A549 (cell line): ENCODE data around the gene MCM6. TPM values are rescaled to one million over a fixed set of nuclear protein-coding genes. Genes with fewer than 3 reads are reported as not detected.

Experiments used
- ATAC-seq, 2 experiments: fragments of 200-7000 bp in 1 of 2; fragments of >200 bp in 1 of 2; cut with Nextera tagmentation in 1 of 2; cut with Tn5 transposase in 1 of 2; 3 replicates each; pipeline versions ENCODE4 v1.8.0 to v1.9.1; 2018 to 2020; ENCODE audit warnings: mild to moderate bottlenecking in 1 of 2, moderate library complexity in 1 of 2
- CTCF ChIA-PET: fragments of 300-600 bp; sonication (Branson Sonifier 250); formaldehyde crosslinking; extraction: SDS; loops from one replicate; lab custom pipeline; 2021; ENCODE audit warnings: antibody characterized with exemption, inconsistent platforms; lab: Yijun Ruan, JAX
- POLR2A ChIA-PET: fragments of 350-600 bp; formaldehyde crosslinking; extraction: SDS; loops from one replicate; lab custom pipeline; 2021; ENCODE audit warnings: antibody characterized with exemption, inconsistent platforms; lab: Yijun Ruan, JAX
- DNase-seq, 2 experiments: peaks; one replicate each; pipeline versions ENCODE4 v3.0.0 to v3.0.0-alpha.2; 2011 to 2016; ENCODE audit warnings: low read depth in 1 of 2, low spot score in 1 of 2
- FAIRE-seq: peaks from 2 replicates; lab custom pipeline; 2011; peaks lifted over from hg19 to GRCh38; lab: Jason Lieb, UNC
- H3K27ac ChIP-seq, 2 experiments: fragments of >200 bp; sonication (Bioruptor Twin); formaldehyde crosslinking; 3 replicates each; pipeline ENCODE4 v1.5.1; 2016 to 2017
- H3K4me1 ChIP-seq: fragments of >200 bp; sonication (Bioruptor Twin); formaldehyde crosslinking; 3 replicates; pipeline ENCODE4 v1.6.1; 2016
- H3K4me2 ChIP-seq: fragments of >200 bp; sonication (Bioruptor Twin); formaldehyde crosslinking; 3 replicates; pipeline ENCODE4 v1.6.1; 2016
- H3K4me3 ChIP-seq: fragments of >200 bp; sonication (Bioruptor Twin); formaldehyde crosslinking; 3 replicates; pipeline ENCODE4 v1.5.1; 2016
- H3K9me3 ChIP-seq: fragments of >200 bp; sonication (Bioruptor Twin); formaldehyde crosslinking; 3 replicates; pipeline ENCODE4 v1.6.1; 2016
- ATOH8 ChIP-seq: fragments of 250-450 bp; sonication (Bioruptor Pico); IDR thresholded peaks from 2 replicates; pipeline ENCODE4 v1.5.0; 2020; ENCODE audit warnings: low read depth, mild to moderate bottlenecking, moderate library complexity
- CHD2 ChIP-seq: fragments of 150-350 bp; IDR thresholded peaks from 2 replicates; pipeline ENCODE4 v1.6.1; 2014; ENCODE audit warnings: low read length; ENCODE audit not compliant: partially characterized antibody
- CTCF ChIP-seq: fragments of >200 bp; sonication (Bioruptor Twin); formaldehyde crosslinking; IDR thresholded peaks from 3 replicates; pipeline ENCODE4 v1.5.1; 2016
- EHMT2 ChIP-seq: fragments of 200-600 bp; sonication (generic); IDR thresholded peaks from 2 replicates; pipeline ENCODE4 v1.6.1; 2016; ENCODE audit warnings: antibody characterized with exemption, low read depth, mild to moderate bottlenecking, moderate library complexity
- ELK1 ChIP-seq: fragments of 150-350 bp; IDR thresholded peaks from 2 replicates; pipeline ENCODE4 v1.6.1; 2014; ENCODE audit warnings: low read depth, mild to moderate bottlenecking, low read length
- ESRRA ChIP-seq: fragments of 150-350 bp; IDR thresholded peaks from 2 replicates; pipeline ENCODE4 v1.6.1; 2014; ENCODE audit warnings: mild to moderate bottlenecking, low read length, borderline replicate concordance
- FOSL2 ChIP-seq, 2 experiments: fragments of 450-650 bp in 1 of 2; fragments of >200 bp in 1 of 2; sonication (Bioruptor Twin) in 1 of 2; formaldehyde crosslinking; IDR thresholded peaks; 2 replicates each; pipeline versions ENCODE4 v1.5.0 to v1.6.1; 2016 to 2020; ENCODE audit warnings: mild to moderate bottlenecking in 1 of 2, moderate library complexity in 1 of 2
- FOXS1 ChIP-seq: fragments of 250-450 bp; sonication (Bioruptor Pico); IDR thresholded peaks from 2 replicates; pipeline ENCODE4 v1.5.0; 2020; ENCODE audit warnings: mild to moderate bottlenecking, moderate library complexity
- HDAC2 ChIP-seq: fragments of 200-600 bp; sonication (generic); IDR thresholded peaks from 2 replicates; pipeline ENCODE4 v1.6.1; 2016
- HEYL ChIP-seq: fragments of 250-450 bp; sonication (Bioruptor Pico); IDR thresholded peaks from 2 replicates; pipeline ENCODE4 v1.8.0; 2021; ENCODE audit warnings: mild to moderate bottlenecking, moderate library complexity
- HOXA7 ChIP-seq: fragments of 250-450 bp; sonication (Bioruptor Pico); IDR thresholded peaks from 2 replicates; pipeline ENCODE4 v1.5.0; 2020; ENCODE audit warnings: mild to moderate bottlenecking, moderate library complexity
- HOXB13 ChIP-seq: fragments of 250-450 bp; sonication (Bioruptor Pico); IDR thresholded peaks from 2 replicates; pipeline ENCODE4 v1.5.0; 2020; ENCODE audit warnings: low read depth, mild to moderate bottlenecking, moderate library complexity
- HOXB5 ChIP-seq: fragments of 250-450 bp; sonication (Bioruptor Pico); IDR thresholded peaks from 2 replicates; pipeline ENCODE4 v1.5.0; 2020; ENCODE audit warnings: mild to moderate bottlenecking, moderate library complexity
- JUNB ChIP-seq: fragments of >200 bp; sonication (Bioruptor Twin); formaldehyde crosslinking; IDR thresholded peaks from 2 replicates; pipeline ENCODE4 v1.6.1; 2016
- NFE2L2 ChIP-seq: fragments of 150-350 bp; conservative IDR thresholded peaks from 2 replicates; pipeline ENCODE4 v1.6.1; 2014; ENCODE audit warnings: low read length
- NPAS2 ChIP-seq: fragments of 250-450 bp; sonication (Bioruptor Pico); IDR thresholded peaks from 2 replicates; pipeline ENCODE4 v1.8.0; 2022; ENCODE audit warnings: mild to moderate bottlenecking, moderate library complexity, borderline replicate concordance
- NR3C1 ChIP-seq: fragments of >200 bp; sonication (Bioruptor Twin); formaldehyde crosslinking; IDR thresholded peaks from 3 replicates; pipeline ENCODE4 v1.6.1; 2017
- PHF8 ChIP-seq: fragments of 200-600 bp; sonication (generic); IDR thresholded peaks from 2 replicates; pipeline ENCODE4 v1.6.1; 2016; ENCODE audit warnings: low read depth, mild to moderate bottlenecking, antibody characterized with exemption, moderate library complexity, borderline replicate concordance
- POLR2AphosphoS2 ChIP-seq: conservative IDR thresholded peaks from 2 replicates; pipeline ENCODE4 v1.6.1; 2012; ENCODE audit warnings: low read length, improper control_type of control experiment, inconsistent platforms
- RARB ChIP-seq: fragments of 250-450 bp; sonication (Bioruptor Pico); IDR thresholded peaks from 2 replicates; pipeline ENCODE4 v1.8.0; 2021; ENCODE audit warnings: mild to moderate bottlenecking, moderate library complexity
- REST ChIP-seq: fragments of 200-600 bp; sonication (generic); IDR thresholded peaks from 2 replicates; pipeline ENCODE4 v1.6.1; 2016; ENCODE audit warnings: antibody characterized with exemption, mild to moderate bottlenecking, moderate library complexity
- RNF2 ChIP-seq: fragments of 200-600 bp; sonication (generic); IDR thresholded peaks from 2 replicates; pipeline ENCODE4 v1.6.1; 2016; ENCODE audit warnings: low read depth, mild to moderate bottlenecking, antibody characterized with exemption, moderate library complexity, borderline replicate concordance
- TP53 ChIP-seq: fragments of 250-450 bp; sonication (Bioruptor Pico); IDR thresholded peaks from 2 replicates; pipeline ENCODE4 v1.5.0; 2021; ENCODE audit warnings: mild to moderate bottlenecking, moderate library complexity
- WGBS: methylation state at CpG from one replicate; pipeline ENCODE4 v1.1.6; 2017; ENCODE audit errors: missing lambda C conversion rate; 5-methylcytosine and 5-hydroxymethylcytosine counted together
- polyA plus RNA-seq, 4 experiments: library from polyadenylated mRNA; depleted of rRNA in 3 of 4; stranded (reverse); fragments of >200 nt; fragmentation: RNase III in 1 of 4; extraction: RNeasy Plus Mini Kit Qiagen cat#74134 plus additional on column Dnase treatment in 1 of 4; gene quantifications; 2 replicates in 3 of 4; 3 replicates in 1 of 4; pipeline ENCODE4 v1.2.3, GENCODE V29; 2011 to 2017
- TF ChIP-seq, protein P1 (sequence below): IDR thresholded peaks from 2 replicates; pipeline ENCODE4 v1.6.1; 2012
- TF ChIP-seq, protein P2 (sequence below): fragments of 250-450 bp; sonication (Bioruptor Pico); IDR thresholded peaks from 2 replicates; pipeline ENCODE4 v1.5.0; 2021; ENCODE audit warnings: mild to moderate bottlenecking, moderate library complexity, borderline replicate concordance

MCM6 gene
- polyA plus RNA-seq, 2 of the 4 experiments (the other 2 are of a cell fraction), result 59.6 to 61.4 TPM

GRCh38 chr2:135899567-135899966 lies 23.3 kb upstream of the MCM6 start:
- ATAC-seq (no peak), FAIRE-seq (no peak)
- no peak overlapping the region for H3K4me3 ChIP-seq
- WGBS, result 93% methylated on average over 4 of the region's 4 CpGs
- no peaks in the 10 kb centered on the region for H3K4me1 ChIP-seq
- H3K27ac ChIP-seq, result no peak overlapping the region
- H3K4me2 ChIP-seq, result no peak overlapping the region
- POLR2A ChIA-PET, result no interaction called here
- H3K9me3 ChIP-seq, result no peaks in the 10 kb centered on the region
- no peak for TF ChIP-seq CHD2
- TF ChIP-seq RARB (CRISPR knock-in tag), result no peak
- no peak for TF ChIP-seq RNF2
- no peak for TF ChIP-seq EHMT2
- TF ChIP-seq NFE2L2, result no peak
- no peak for TF ChIP-seq POLR2AphosphoS2
- TF ChIP-seq, all 56 proteins: peak for 0
- CTCF ChIA-PET, result no interaction called here
- DNase-seq, result no peak

DNA sequence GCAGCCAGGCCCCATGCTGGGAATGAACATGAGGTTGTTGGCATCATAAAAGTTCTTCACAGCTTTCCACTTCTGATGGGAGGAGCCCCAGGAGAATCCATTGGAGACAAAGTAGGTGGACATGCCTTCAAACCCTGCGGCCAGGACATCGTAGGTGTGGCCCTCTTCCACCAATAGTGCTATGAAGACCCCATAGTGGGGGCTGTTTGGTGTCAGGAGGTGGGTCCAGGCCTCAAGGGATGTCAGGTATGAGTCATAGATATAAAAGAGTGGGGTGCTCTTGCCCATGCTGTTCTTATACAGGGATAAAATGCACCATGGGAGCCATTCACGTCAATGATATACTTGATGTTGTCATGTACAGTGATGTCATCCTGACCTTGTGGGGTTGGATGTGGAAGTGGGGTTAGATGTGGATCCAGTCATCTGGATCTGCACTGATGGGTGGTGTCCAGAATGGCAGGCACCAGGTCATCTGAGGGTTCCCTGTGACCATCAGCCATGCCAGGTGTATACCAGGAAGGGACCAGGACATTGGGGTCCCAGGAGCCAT lies 22.1 kb upstream of the MCM6 start:
- Histone ChIP-seq H3K4me2 (no peak overlapping the region), H3K9me3 (no peaks in the 10 kb centered on the region), H3K27ac (no peak overlapping the region), H3K4me1 (no peaks in the 10 kb centered on the region), H3K4me3 (no peak overlapping the region)
- ChIA-PET POLR2A (no interaction called here), CTCF (interaction anchor here (2.5 kb wide), 1 partner anchor 16 kb away, joined by 9 read pairs; no protein-coding TSS in a partner anchor)
- 92% methylated on average over 3 of the region's 3 CpGs for WGBS
- no peak for FAIRE-seq
- DNase-seq, result no peak
- ATAC-seq, result no peak; a peak in 1 of 6 replicates
- TF ChIP-seq TP53 (no peak), NR3C1 (no peak), ESRRA (no peak), HOXA7 (CRISPR knock-in tag) (no peak), HOXB13 (no peak), REST (no peak), JUNB (no peak), FOSL2 (IDR thresholded peaks at IDR 0.05) (no peak), FOSL2 (CRISPR knock-in tag; IDR thresholded peaks at IDR 0.05) (no peak), PHF8 (no peak), NPAS2 (CRISPR knock-in tag) (no peak), HDAC2 (no peak), HOXB5 (no peak), ELK1 (no peak), CTCF (no peak), HEYL (CRISPR knock-in tag) (no peak), FOXS1 (CRISPR knock-in tag) (no peak), ATOH8 (CRISPR knock-in tag) (no peak)
- TF ChIP-seq, protein P1, sequence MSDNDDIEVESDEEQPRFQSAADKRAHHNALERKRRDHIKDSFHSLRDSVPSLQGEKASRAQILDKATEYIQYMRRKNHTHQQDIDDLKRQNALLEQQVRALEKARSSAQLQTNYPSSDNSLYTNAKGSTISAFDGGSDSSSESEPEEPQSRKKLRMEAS, result no peak
- TF ChIP-seq, protein P2, sequence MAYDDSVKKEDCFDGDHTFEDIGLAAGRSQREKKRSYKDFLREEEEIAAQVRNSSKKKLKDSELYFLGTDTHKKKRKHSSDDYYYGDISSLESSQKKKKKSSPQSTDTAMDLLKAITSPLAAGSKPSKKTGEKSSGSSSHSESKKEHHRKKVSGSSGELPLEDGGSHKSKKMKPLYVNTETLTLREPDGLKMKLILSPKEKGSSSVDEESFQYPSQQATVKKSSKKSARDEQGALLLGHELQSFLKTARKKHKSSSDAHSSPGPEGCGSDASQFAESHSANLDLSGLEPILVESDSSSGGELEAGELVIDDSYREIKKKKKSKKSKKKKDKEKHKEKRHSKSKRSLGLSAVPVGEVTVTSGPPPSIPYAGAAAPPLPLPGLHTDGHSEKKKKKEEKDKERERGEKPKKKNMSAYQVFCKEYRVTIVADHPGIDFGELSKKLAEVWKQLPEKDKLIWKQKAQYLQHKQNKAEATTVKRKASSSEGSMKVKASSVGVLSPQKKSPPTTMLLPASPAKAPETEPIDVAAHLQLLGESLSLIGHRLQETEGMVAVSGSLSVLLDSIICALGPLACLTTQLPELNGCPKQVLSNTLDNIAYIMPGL, result no peak
- TF ChIP-seq, all 56 proteins: peak for 0
